Activated CD8-positive, alpha-beta memory T cell treated with anti-CD3 and anti-CD28 coated beads, Interleukin-2, amount 50 U/mL, for 1 hour (primary cell): ENCODE results near the gene ERGIC3.

ENCODE experiments used
- DNase-seq: peaks from one replicate; pipeline ENCODE4 v3.0.0-alpha.2; 2020; ENCODE audit errors: extremely low read depth

ERGIC3 gene

DNA sequence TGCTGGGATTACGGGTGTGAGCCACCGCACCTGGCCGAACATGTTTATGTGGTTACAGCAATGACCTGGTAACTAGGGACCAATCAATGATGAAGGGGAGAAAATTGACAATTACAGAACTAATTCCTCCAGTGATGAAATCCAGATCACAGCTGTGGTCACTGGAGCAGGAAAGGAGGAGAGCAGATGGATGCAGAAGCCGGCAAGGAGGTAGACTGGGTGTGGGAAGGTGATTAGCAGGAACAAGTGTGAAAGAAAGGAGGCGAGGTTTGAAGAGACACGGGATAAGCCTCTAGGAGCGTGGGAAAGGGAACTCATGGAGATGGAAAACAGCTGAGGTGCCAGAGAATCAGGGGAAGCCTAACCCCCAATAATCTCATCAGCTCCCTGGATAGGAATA lies 56.6 kb downstream of the ERGIC3 start:
- no peak for DNase-seq

DNA sequence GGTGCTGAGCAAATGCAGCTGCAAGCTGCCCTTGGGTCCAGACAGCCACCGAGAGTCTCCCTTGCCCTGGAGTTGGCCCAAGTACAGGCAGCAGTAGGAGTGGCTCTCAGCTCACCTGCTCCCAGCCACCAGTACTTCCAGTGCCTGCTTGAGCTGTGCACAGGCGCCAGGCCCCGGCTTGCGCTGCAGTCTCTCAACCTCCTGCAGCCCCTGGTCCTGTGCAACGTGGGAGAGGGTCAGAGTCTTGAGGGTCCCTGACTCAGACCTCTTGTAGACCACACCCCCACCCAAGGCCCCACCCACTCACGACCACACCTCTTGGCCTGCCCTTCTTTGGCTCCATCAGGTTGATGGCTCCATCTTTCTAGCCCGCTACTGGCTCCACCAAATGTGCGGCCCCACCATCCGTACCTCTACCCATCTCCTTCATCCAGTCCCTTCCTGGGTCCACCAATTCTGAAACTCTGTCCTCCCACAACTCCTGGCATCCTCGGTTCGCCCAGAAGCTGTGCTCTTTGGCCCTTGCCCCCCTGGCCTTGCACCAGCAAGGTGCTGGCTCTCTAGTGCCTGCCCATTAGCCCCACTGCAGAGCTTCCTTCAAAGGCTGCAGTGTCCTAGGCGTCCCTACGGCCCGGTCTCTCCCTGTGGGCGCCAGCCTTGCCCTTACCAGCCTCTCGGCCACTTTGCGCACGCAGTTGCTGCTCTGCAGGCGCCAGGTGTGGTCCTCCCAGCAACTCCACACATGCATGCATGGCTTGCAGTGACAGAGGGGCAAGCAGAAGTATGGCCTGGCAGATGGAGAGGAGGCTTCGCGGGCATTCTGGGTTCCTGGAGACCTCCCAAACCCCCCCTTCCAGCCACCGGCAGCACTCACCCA lies 57.3 kb downstream of the ERGIC3 start:
- DNase-seq = no peak

DNA sequence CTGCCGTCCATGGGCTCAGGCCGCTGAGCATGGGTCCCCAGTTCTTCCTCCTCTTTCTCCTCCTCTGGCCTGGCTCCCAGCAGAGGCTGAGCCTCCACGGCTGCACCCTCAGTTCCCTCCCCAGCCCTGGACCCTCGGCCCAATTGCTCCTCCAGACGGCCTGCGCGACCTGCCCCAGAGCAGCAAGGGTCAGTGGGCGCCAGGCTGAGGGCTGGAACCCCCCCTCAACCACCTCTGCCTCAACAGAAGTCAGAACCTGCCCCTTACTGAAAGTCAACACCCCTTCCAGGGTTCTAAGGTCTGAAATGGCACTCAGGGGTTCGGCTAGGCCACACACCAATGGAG lies 57.9 kb downstream of the ERGIC3 start:
- DNase-seq = no peak

DNA sequence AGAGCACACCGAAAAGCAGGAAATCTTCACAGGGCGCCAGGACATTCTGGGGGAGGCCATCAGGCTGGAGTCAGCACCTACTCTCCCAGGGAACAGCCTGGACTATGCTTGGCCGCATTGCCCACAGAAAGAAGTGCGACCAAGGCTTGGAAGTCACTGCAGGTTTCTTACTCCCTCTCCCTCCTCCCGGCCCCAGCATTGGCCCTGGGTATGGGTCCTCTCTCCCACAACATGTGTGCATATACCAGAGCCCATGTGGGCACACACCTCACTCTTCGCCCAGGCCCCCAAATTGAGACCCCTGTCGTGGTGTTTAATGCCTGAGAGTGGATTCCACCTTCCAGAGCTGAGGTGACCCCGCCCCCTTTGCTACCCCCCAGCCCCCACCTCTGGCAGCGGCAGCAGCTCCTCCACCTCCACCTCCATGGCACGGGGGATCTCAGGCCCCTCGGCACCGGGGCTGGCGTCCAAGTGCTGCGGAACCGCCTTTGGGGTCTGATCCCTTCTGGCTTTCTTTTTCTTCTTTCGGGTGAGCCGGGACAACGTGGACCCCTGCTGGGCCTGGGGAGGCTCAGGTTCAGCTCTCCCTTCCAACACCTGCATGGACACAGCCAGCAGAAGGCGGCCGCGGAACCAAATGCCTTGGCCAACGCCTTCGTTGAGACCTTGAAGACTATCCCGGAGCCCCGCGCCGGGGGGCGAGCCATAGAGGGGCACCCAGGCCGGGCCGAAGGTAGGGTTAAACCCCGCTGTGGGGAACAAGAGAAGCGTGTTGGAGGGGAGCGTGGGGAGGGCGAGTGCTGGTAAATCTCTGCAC lies 58.5 kb downstream of the ERGIC3 start:
- DNase-seq = no peak

DNA sequence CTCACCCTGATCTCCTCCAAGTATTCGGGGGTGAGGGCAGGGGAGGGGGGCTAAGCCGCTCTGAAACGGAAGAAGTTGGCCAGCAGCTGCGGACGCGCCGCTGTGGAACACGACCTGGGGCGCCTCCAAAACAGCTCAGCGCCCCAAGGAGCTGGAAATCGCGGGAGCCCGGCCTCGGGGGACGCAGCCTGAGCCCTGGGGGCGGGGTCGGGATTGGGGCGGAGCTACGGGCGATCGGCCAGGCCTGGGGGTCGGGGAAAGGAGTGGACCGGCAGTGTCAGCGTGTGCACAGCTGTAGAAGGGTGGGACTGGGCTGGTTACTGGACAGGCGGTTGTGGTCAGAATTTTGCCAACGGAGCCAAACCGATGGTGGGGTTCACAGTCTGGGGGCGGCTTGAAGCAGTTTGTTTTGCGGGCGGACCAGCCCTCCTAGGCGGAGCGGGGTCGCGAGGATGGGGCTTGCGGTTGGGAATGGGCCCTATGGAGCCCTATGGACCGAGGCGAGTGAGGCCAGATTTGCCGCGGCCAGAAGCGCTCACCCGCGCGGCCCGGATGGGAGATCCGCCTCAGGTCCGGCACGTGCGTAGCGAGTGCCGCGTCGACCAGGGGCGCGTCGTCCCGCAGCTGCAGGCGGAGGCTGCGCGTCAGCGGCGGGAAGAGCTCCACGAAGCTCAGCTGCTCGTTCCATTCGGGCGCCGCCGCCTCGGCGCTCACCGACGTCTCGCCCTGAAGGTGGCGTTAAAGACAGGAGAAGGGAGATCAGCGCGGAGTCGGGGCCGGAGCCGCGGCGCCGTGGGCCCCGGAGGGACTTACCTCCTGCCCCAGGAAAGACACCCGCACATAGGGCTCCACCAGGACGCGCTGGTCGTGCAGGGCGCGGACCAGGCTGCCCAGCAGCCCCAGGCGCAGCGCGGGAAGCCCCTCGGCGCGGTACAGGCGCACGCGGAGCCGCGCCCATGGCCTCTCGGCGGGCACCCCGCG lies 59.4 kb downstream of the ERGIC3 start:
- peak; percentile 45 for DNase-seq

DNA sequence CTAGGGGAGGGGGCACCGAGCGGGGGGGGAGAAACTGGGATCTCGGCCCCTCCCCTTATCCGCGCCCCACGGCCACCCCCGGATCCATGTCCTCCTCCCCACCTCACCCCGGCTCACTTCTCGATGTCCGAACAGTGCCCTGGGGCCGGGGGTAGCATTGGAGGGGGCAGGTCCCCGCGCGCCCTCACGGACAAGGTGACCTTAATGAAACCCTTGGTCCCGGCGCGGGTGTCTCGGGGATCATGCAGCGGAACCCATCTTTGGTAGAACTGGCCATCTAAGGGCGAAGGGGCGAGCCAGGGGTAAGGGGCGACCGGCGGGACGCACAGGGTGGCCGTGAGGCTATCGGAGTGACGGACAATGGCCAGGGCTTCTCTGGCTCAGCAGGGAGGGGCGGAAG lies 60.1 kb downstream of the ERGIC3 start:
- DNase-seq = no peak

DNA sequence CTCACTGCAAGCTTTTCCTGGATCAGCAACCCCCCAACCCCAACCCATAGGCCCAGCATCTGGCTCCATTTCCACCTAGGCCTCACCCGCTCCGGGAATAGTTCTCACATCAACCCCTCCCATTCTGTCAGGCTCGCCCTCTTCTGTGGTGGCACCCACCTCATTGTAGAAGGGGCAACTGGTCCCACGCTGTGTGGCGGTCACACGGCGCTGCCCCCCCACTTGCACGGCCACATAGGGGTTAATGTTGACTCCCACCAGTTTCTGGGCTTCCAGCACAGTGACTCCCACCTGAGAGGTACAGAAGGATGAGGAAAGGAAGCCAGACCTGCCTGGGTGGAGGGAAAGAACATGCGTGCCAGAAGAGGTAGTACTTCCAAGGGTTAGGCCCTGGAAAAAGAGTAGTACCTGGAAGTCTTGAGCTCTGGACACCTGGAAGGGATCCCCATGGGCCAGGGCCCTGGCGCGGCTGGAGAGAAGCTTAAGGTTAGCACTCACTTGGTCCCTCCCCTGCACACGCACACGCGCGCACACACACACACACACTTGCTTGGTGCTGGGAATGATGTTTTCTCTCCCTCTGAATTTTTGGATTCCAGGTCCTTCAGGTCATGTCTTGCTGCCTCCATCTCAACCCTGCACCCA lies 61.1 kb downstream of the ERGIC3 start:
- DNase-seq = no peak

DNA sequence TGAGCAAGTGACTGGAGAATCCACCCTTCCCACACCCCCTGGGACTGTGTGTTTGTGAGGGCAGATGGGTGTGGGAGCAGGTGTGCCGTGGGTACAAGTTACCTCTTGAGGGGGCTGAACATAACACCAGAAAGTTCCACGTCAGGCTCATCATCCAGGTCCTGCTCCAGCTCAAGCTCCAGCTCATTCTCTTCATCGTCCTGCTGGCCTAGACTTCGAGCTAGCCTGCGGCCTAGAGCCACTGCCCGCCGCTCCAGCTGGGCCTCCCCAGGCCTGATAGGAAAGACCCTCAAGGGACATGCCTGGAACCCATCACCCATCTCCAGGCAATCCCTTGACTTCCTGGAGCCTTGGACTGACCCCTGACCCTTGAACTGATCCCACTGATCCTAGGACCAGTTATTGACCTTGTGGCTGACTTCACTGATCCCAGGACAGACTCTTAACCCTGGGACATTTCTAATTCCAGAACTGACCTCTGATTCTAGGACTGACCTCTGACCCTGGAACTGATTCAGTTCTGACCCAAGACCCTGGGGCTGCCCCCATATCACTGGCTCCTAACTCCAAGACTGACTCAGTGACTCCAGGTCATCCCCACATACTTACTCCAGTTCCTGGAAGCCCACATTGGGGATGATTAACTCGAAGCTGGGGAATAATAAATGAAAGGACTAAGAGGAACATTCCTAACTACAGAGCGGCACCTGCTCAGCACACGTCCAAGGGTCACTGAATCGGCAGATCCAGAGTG lies 62.0 kb downstream of the ERGIC3 start:
- no peak for DNase-seq

DNA sequence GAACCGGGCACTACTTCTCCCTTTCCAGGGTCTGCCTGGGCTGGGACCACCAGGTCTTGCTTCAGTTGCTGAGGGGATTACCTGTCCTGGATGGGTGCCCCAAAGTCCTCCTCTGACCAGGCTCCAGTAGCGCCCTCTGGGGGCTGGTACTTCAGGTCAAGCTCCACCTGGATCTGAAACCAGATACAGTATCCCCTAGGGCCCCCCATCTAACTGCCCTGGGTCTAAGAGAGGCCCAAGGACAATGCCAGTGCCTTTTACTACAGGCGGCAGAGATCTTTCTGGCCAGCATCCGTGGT lies 62.5 kb downstream of the ERGIC3 start:
- DNase-seq = no peak

DNA sequence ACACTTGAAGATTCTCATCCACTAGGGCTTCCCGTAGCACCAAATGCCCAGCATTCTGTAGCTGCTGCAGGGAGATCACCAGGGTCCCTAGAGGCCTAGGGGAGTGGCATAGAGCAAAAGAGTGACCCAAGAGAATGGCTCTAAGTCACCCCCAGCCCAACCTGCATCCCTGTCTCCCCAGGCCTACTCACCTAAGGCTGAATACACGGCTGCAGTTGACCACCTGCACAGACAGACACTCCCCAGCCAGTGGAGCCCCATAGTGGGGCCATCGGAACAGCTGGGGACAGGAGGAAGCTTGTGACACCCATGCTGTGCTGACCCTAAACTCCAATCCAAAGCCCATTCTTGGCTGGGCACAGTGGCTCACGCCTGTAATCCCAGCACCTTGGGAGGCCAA lies 64.2 kb downstream of the ERGIC3 start:
- no peak for DNase-seq
